Ishikawa (cell line): ENCODE data around the gene ABR.

ENCODE experiments used
- CEBPB ChIP-seq: IDR thresholded peaks from 2 replicates; pipeline ENCODE4 v1.6.1; 2012
- CREB1 ChIP-seq: IDR thresholded peaks from 2 replicates; pipeline ENCODE4 v1.6.1; 2012; ENCODE audit warnings: low read depth
- EGR1 ChIP-seq: IDR thresholded peaks from 2 replicates; pipeline ENCODE4 v1.6.1; 2012
- EP300 ChIP-seq: IDR thresholded peaks from 2 replicates; pipeline ENCODE4 v1.6.1; 2012; ENCODE audit warnings: borderline replicate concordance
- FOXM1 ChIP-seq: IDR thresholded peaks from 2 replicates; pipeline ENCODE4 v1.6.1; 2012; ENCODE audit warnings: low read depth, borderline replicate concordance
- NFIC ChIP-seq: IDR thresholded peaks from 2 replicates; pipeline ENCODE4 v1.6.1; 2012
- RAD21 ChIP-seq: IDR thresholded peaks from 2 replicates; pipeline ENCODE4 v1.6.1; 2012; ENCODE audit warnings: low read depth
- TAF1 ChIP-seq: IDR thresholded peaks from 2 replicates; pipeline ENCODE4 v1.6.1; 2012; ENCODE audit warnings: low read depth, mild to moderate bottlenecking
- TCF12 ChIP-seq: IDR thresholded peaks from 2 replicates; pipeline ENCODE4 v1.6.1; 2012; ENCODE audit warnings: low read depth
- TEAD4 ChIP-seq: IDR thresholded peaks from 2 replicates; pipeline ENCODE4 v1.6.1; 2012
- YY1 ChIP-seq: IDR thresholded peaks from 2 replicates; pipeline ENCODE4 v1.6.1; 2012; ENCODE audit warnings: low read depth
- ZBTB7A ChIP-seq: IDR thresholded peaks from 2 replicates; pipeline ENCODE4 v1.6.1; 2012; ENCODE audit warnings: low read depth
- TF ChIP-seq, protein P1 (sequence below): IDR thresholded peaks from 2 replicates; pipeline ENCODE4 v1.6.1; 2012
- TF ChIP-seq, protein P2 (sequence below): IDR thresholded peaks from 2 replicates; pipeline ENCODE4 v1.6.1; 2012
- TF ChIP-seq, protein P3 (sequence below): IDR thresholded peaks from 2 replicates; pipeline ENCODE4 v1.6.1; 2012; ENCODE audit warnings: low read depth, mild to moderate bottlenecking

The ABR gene

DNA sequence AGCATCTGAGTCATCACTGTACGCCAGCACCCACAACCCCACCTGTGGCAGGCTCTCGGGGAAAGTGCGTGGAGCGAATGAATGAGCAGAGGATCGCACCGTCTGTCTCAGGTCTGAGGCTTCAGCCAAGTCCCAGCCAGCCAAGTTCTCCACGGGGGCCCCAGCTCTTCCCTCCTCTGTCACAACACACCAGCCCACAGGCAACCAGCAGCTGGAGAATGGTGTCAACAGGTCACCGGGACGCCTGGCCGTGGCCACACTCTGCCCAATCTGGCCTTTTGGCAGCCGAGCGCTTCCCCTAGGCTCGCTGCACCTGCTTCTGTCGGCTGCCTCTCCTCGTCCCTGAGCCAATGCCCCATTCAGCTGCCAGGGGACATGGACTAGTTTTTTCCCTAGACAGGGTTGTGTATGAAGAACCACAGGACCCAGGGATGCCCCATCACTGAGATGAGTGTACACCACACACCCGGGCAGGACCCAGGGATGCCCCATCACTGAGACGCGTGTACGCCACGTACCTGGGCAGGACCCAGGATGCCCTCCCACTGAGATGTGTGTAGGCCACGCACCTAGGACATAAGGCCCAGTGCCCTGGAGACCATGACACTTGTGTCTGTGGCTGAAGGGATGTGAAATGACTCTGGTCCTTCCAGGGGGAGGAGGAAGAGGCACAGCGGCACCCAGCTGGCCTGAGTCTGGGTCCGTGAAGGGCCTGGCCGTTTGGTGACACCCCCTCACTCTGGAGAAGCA, 52.8 kb downstream of the ABR start:
- no peak for TF ChIP-seq CREB1
- no peak for TF ChIP-seq TCF12
- no peak for TF ChIP-seq EGR1
- no peak for TF ChIP-seq NFIC

DNA sequence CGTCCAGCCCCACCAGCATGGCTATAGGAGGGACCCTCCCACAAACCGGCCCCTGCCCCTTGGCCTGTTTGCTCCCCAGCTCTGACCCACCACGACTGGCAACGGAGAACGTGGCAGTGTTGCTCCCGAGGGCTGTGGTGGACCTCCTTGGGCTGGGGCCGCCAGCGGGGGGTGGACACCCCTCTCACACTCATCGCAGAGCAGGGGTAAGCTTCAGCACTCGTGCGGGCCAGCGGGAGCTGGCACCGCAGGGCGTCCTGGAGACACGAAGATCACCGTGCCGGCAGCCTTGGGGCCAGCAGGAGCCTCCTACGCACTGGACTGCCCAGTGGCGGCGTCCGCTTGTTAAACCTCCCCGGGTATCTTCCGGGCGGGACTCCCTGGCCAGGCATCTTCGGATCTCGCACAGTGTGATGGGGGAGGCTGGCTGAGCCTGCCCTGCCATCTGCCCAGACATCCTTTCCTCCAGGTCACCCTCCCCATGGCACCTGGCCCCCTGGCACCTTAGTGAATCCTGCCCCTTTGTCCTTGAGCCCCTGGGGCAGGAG, 53.5 kb downstream of the ABR start:
- TF ChIP-seq, protein P1, sequence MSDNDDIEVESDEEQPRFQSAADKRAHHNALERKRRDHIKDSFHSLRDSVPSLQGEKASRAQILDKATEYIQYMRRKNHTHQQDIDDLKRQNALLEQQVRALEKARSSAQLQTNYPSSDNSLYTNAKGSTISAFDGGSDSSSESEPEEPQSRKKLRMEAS, result no peak
- TF ChIP-seq TEAD4 (no peak), CEBPB (no peak), NFIC (no peak), RAD21 (no peak), TCF12 (no peak), FOXM1 (no peak), CREB1 (no peak), TAF1 (no peak), YY1 (no peak), EGR1 (no peak)
- TF ChIP-seq, protein P2, sequence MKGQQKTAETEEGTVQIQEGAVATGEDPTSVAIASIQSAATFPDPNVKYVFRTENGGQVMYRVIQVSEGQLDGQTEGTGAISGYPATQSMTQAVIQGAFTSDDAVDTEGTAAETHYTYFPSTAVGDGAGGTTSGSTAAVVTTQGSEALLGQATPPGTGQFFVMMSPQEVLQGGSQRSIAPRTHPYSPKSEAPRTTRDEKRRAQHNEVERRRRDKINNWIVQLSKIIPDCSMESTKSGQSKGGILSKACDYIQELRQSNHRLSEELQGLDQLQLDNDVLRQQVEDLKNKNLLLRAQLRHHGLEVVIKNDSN, result no peak

DNA sequence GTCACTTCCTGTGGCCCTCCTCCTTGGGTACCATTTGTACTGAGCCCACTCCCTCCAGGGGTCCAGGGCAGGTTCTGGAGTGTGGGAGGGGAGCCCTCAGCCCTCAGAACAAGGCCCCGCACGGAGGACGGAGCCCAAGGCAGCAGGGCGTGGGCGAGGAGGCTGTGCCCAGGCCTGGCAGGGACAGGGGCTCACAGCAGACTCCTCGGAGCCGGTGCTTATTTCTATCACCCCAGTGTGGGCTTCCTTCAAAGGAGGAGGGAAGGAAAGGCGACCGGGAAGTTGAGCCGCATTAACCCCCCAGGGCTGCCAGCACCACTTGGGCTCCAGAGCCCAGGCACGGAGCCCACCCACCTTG, 54.0 kb downstream of the ABR start:
- TF ChIP-seq NFIC (no peak), YY1 (no peak), ZBTB7A (no peak), FOXM1 (no peak), TAF1 (no peak), EP300 (no peak), TEAD4 (no peak)
- TF ChIP-seq, protein P2, result no peak
- TF ChIP-seq, protein P3, sequence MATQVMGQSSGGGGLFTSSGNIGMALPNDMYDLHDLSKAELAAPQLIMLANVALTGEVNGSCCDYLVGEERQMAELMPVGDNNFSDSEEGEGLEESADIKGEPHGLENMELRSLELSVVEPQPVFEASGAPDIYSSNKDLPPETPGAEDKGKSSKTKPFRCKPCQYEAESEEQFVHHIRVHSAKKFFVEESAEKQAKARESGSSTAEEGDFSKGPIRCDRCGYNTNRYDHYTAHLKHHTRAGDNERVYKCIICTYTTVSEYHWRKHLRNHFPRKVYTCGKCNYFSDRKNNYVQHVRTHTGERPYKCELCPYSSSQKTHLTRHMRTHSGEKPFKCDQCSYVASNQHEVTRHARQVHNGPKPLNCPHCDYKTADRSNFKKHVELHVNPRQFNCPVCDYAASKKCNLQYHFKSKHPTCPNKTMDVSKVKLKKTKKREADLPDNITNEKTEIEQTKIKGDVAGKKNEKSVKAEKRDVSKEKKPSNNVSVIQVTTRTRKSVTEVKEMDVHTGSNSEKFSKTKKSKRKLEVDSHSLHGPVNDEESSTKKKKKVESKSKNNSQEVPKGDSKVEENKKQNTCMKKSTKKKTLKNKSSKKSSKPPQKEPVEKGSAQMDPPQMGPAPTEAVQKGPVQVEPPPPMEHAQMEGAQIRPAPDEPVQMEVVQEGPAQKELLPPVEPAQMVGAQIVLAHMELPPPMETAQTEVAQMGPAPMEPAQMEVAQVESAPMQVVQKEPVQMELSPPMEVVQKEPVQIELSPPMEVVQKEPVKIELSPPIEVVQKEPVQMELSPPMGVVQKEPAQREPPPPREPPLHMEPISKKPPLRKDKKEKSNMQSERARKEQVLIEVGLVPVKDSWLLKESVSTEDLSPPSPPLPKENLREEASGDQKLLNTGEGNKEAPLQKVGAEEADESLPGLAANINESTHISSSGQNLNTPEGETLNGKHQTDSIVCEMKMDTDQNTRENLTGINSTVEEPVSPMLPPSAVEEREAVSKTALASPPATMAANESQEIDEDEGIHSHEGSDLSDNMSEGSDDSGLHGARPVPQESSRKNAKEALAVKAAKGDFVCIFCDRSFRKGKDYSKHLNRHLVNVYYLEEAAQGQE, result no peak
- TF ChIP-seq, protein P1, result no peak

DNA sequence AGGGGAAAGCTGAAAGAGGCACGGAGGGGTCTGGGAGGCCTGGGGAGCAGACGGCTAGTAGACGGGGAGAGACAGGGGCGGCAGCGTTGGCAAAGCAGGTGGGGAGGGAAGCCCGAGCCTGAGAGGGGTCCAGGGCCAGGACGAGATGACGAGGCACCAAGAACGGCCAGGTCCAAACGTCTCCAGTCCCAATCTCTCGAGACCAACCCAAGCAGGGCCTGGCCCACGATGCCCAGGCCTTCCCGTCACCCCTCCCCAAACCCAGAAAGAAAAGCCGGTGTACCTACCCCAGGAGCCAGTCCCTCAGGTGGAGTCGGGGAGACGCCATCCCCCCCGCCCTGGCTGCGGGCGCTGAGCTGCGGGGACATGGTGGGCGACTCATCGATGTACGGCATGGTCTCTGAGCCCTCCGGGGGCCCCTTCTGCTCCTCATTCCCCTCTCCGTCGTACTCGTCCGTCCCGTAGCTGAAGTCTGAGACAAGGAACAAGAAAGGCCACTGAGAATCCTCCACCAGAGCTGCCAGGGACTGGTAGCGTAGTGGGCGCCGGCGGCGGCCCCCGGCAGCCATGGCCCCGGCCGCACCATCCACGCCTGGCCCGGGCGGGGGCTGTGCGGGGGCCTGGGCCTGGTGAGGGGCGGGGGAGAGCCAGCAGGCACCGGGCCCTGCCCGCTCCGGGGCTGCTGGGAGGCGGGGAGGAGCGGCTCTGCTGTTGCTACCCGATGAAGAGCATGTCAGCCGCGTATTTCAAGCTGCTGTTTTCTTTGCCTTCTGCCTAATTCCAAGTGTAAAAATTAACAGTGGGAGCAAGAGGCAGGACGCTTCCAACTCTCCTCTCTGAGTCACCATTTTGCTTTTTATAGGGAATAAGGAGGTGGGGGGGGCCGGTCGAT, 54.6 kb downstream of the ABR start:
- TF ChIP-seq RAD21 (no peak), CREB1 (no peak), CEBPB (no peak), FOXM1 (no peak), TAF1 (no peak), EGR1 (no peak), YY1 (no peak), EP300 (no peak), TCF12 (no peak), ZBTB7A (no peak), TEAD4 (no peak), NFIC (no peak)
- TF ChIP-seq, protein P1, result no peak
- TF ChIP-seq, protein P2, result no peak
- TF ChIP-seq, protein P3, result no peak
